IPS-NIHi7 (cell line): ENCODE measurements around the gene CNTN4.

Experiments
- DNase-seq: peaks from one replicate; pipeline ENCODE4 v3.0.0; 2012; ENCODE audit warnings: mixed read lengths; ENCODE audit errors: extremely low spot score

CNTN4 gene

DNA sequence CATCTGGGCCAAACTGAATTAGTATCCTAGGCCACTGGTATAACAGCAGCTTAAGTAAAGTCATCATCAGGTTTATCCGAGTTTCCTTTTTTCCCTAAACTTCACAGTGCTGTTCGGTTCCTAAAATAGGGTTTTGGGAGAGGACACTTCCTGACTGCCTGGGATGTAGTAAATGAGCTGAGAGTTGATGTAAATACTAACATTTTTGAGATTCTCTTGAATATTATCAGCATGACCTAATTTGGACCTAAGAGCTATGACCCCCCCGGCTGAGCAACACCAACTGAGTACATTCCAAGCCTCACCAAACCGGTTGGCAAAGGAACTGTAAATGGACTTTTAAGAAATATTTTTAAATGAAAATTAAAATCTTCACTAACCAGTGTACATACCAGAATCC is 932.7 kb downstream of the CNTN4 start:
- peak; percentile 15 for DNase-seq

DNA sequence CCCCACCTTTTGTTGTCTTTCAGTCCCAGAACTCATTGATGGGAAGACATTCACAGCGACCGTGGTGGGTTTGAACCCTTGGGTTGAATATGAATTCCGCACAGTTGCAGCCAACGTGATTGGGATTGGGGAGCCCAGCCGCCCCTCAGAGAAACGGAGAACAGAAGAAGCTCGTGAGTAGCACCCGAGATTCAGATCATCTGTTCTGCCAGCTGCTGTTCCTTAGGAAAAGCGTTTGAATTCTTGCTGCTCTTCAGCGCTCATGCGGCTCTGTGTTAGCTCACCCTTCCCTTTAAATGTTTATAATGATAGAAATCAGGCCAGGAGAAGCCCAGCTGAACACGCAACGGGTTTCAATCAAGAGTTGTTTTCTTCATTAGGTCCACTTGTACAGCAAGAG is 938.5 kb downstream of the CNTN4 start:
- no peak for DNase-seq

GRCh38 chr3:3038201-3038991 is 939.7 kb downstream of the CNTN4 start:
- peak; percentile 57 for DNase-seq

- DNase-seq, result no peak
Observed at GRCh38 chr3:3053974-3054373, 955.3 kb downstream of the CNTN4 start.

DNA sequence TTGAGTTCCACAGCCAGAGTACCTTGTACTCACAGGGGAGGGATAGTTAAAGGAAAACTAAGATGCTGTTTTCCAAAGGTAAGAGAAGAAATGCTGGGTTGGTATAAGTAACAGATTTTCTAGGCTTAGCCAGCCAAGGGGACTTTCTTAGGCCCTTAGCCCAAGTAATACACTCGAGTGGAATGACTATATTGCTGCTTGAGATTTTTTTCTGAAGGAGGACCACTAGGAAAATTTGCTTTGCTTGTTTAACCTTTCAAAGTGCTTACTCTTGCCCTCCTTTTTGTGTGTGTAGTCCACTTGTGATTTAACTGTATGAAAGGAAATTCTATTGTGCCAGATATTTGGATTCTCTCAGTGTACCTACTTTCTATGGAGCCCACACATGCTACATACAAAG is 961.0 kb downstream of the CNTN4 start:
- no peak for DNase-seq

DNA sequence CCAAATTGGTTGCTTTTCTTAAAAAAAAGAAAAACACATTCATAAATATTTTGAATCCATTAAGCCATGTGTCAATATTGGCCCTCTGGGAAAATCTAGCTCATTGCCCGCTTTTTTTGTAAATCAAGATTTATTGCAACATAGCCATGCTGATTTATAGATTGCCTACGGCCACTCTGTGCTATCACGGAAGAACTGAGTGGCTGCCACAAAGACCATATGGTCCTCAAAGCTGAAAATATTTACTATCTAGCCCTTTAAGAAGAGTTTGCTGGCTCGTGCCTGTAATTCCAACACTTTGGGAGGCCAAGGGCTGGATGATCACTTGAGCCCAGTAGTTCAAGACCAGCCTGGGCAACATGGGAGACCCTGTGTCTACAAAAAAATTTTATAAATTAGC is 965.6 kb downstream of the CNTN4 start:
- no peak for DNase-seq

DNA sequence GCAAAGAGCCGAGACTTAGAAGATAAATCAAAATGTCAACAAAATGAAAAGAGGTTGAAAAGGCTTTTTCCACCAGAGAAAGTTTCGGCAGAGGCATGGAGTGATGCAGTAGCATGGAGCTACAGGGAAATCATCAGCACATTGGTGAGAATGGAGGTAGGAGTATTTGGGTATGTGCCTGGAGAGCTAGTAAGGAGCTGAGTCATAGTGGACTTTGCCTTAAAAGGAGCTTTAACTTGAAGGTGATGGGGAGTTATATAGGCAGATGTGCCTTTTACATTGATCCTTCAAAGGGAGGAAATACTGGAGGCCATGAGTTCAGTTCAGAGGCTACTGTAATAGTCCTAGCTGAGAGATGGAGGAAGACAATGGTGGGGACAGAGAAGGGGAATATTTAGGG is 967.2 kb downstream of the CNTN4 start:
- no peak for DNase-seq

GRCh38 chr3:3066378-3066777 is 967.7 kb downstream of the CNTN4 start:
- DNase-seq, result no peak

DNA sequence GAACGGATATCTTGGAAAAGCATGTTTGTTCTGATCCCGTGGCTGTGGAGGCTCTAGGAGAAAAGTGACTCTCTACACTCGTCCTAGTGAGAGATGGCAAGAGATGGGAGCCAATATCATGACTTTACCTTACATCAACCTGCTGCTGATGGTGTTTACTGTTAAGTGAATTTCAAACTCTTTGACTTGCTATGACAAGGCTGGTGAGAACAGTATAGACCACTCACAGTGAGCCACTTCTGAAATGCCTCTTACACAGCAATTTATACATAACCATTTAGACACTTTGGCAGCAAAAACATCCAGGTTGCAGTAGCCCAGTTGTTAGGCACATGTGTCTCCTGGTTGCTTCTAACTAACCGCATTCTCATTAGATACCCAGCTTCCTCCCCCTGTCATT is 968.2 kb downstream of the CNTN4 start:
- no peak for DNase-seq

DNA sequence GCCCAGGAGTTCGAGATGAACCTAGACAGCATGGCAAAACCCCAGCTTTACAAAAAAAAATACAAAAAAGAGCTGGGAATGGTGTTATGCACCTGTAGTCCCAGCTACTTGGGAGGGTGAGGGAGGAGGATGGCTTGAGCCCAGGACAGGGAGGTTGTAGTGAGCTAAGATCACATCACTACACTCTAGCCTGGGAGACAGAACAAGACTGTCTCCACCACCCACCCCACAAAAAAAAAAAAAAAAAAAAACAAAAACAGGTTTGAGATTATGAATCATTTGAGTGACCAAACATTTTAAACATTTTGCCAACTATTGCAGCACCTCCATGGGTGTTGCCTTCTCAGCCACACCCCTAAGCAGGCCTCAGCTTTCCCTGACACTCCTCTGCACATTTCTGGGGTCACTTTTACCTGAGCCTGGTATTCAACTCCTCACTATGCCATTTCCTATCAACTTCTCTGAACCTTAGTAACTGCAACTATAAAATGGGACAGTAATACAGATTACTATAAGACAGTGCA is 969.8 kb downstream of the CNTN4 start:
- DNase-seq, result no peak

- no peak for DNase-seq
Observed at GRCh38 chr3:3069723-3070122, 971.1 kb downstream of the CNTN4 start.

DNA sequence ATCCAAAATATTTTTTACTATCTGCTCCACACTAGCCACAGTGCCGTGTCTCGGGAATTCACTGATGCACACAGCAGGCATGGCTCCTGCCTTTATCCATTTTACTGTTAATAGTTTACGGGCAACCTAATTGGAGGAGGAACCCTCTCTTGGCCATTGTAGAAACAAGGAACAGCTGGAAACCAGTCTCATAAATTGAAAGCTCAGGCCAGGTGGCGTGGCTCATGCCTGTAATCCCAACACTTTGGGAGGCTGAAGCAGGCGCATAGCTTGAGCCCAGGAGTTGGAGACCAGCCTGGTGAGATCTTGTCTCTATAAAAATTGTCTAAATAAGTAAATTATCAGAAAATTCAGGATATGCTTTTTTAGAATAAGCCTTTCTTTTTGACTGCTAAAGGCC is 972.5 kb downstream of the CNTN4 start:
- no peak for DNase-seq

DNA sequence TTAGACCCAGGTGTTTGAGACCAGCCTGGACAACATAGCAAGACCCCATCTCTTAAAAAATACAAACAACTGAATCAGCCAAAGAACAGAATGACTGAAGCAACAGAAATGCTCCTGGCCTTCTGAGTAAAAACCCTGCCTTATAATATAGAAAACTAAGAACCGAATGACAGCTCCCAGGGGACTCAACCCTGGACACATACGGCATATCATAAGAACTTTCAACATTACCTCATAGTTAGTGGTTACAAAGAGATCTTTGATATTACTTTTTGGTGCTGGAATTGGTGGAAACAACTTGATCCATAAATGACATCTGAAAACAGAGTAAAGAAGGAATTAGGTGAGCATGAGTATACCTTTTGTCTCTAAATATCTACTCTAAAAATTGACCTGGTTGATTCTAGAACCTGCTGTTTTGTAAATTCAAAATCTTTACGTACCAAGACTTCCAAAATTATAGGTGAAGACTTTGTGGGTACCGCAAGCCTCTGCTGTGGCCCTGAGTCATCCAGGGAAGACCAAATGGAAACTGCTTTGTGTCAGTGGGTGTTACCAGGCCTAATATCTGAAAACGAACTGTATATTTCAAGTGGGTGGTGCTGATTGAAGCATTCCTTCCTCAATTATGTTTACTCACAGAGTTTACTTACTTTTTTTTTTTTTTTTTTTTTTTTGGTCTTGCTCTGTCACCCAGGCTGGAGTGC is 976.0 kb downstream of the CNTN4 start:
- DNase-seq, result no peak

DNA sequence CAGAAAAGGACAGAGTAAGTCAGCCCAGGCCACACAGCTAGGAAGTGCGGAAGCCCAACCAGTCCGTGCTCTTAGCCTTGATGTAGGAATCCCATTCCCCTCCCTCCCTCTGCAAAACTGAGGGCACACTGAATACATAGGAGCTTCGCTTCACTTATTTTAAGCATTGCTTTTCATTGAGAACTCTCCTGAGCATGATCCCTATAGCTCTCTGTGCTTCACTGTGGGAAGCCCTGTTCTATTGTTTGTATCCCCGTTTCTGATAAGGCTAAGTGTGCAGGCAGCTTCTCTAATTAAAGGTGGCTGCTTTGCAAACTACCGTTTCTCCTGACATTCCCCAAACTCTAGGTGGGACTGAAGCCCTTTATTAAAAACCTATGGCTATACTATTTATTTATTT is 981.6 kb downstream of the CNTN4 start:
- peak; percentile 18 for DNase-seq

- DNase-seq, result no peak
Observed at GRCh38 chr3:3081381-3082233, 982.9 kb downstream of the CNTN4 start.

DNA sequence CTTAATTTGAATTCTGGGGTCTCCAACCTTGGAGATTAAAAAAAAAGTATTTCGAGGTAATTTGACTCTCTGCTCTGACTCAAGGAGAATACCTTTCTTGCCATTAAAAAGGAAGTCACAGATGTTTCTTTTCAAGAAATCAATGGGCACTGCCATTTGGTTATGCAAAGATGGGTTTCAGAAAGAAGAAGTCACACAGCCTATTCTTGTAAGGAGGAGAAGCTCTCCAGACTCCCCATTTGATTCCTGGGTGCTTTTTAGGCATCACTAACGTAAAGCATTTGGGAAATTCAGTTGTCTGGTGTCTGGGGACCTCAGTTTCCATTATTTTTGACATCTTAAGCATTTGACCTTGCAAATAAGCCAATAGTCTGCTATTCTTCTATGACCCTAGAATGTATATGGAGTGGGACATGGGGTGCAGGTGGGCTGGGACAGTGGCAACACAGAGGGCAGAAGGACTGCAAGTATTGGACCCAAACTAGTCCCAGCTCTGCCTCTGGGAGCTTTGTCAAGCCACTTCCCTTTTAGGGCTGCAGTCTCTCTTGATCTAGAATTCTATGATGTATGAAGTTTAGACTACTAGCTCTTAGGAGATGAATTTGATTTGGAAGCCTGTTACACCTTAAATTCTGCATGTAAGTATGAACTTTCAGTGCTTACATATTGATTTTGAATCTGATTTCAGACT is 983.7 kb downstream of the CNTN4 start:
- no peak for DNase-seq

- DNase-seq, result no peak
Observed at GRCh38 chr3:3084890-3085289, 986.2 kb downstream of the CNTN4 start.

DNA sequence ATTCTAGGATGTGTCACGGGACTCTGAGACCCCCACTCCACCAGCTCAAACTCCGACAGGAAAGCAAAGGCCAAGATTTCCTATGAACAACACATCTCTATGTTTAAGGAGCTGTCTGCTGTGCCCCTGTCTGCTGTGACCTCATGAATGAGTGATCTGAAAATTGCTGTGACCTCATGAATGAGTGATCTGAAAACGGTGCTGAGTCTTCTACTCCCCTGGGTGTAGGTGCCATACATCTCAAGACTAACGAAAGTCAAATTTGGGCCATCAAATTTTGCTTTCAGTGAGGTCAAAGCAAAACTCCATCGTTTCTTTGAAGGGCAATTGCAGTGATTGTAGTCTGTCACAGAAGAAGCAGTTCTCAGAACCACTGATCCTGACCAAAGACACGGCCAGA is 987.1 kb downstream of the CNTN4 start:
- no peak for DNase-seq

DNA sequence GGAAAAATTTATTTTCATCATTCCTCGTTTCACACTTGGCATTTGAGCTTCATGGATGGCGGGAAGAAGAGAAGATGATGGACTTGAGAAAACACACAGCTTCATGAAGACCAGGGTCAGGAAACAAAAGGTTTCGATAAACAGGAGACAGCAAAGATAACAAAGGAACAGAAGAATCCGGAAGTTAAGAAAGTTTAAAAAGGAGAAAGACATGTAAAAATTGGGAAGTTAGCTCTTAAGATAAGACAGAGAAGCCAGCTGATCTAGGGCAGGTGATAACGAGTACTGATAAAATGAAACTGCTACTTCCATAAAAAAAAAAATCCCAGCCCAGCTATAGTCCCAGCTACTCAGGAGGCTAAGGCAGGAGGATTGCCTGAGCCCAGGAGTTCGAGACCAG is 987.6 kb downstream of the CNTN4 start:
- no peak for DNase-seq

DNA sequence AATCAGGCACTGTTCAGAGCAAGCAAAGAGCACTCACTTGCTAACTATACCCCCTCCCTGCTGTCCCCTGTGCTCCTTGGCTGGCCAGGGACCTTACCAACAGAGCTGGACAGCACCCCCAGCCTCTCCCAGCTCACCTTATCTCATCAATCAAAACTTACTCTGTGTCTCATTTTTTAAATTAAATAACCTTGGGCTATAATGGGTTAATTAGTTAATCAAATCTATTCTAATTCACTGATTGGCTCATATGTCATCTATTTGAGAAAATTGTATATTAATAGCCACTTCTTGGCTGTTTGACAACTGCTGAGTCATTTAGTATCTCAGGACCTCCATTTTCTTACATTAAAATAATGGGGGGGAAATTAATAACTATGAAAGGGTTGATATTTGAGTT is 988.6 kb downstream of the CNTN4 start:
- DNase-seq, result no peak

DNA sequence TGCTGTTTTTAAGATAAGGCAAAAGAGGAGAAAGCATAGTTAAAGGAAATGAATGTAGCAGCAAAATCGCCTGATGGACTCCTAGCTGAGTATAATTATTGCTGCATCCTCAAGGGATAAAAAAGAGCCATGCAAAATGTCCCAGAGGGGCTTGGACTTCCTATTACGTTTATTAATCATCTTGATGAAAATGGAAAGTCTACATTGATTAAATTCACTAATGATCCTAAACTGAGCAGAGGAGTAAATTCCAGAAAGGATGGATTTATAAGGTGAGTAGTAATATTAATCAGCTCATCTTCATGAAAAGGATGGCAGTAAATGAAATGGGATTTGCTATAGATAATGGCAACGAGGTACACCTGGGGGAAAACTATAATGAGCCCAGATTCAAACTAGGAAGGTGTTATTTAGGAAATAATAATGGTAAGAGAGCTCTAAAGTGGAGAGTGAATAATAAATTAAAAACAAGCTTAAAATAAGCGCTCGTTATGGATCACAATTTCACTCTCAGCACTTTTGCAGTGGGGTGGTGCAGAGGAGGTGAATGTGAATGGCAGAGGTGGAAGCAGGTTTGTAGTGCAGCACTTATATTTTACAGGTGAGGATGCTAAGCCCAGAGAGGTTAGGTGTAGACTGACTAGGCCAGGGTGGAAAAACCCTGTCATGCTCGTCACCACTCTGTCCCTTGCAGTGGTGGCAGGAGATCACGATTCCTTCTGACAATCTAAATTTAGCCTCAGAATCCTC is 989.2 kb downstream of the CNTN4 start:
- no peak for DNase-seq
